K562 (cell line): Measurements from ENCODE around the gene CPNE9. TPM values are rescaled to one million over a fixed set of nuclear protein-coding genes. Genes with fewer than 3 reads are reported as not detected.

Experiments used
- KHSRP ChIP-seq: fragments of 450-650 bp; IDR thresholded peaks from 2 replicates; pipeline ENCODE4 v1.6.1; 2017
- PHB ChIP-seq: fragments of 250-450 bp; sonication (Bioruptor Pico); IDR thresholded peaks from 2 replicates; pipeline ENCODE4 v1.5.0; 2021
- PRMT5 ChIP-seq: sonication (generic); formaldehyde crosslinking; IDR thresholded peaks from 2 replicates; pipeline ENCODE4 v1.5.0; 2020; ENCODE audit warnings: missing genetic modification reagents
- ZBTB7A ChIP-seq: IDR thresholded peaks from 2 replicates; pipeline ENCODE4 v1.6.1; 2011; ENCODE audit warnings: low read depth, mild to moderate bottlenecking, low read length, moderate library complexity, borderline replicate concordance; ENCODE audit not compliant: control insufficient read depth
- polyA plus RNA-seq, 8 experiments: library from polyadenylated mRNA; depleted of rRNA in 4 of 8; stranded (reverse) in 5 of 8; unstranded in 3 of 8; fragments of >200 nt; fragmentation: Nextera tagmentation in 2 of 8; fragmentation: Illumina TruSeq in 1 of 8; extraction: Ambion mirVana in 2 of 8; extraction: Trizol in 1 of 8; gene quantifications; 2 replicates each; pipeline versions ENCODE4 v1.2.1 to v1.2.3, GENCODE V29; 2011 to 2014; ENCODE audit warnings: inconsistent platforms in 1 of 8, missing spikeins in 1 of 8
- total RNA-seq, 7 experiments: library from RNA; depleted of rRNA in 6 of 7; stranded (reverse); fragments of >200 nt in 6 of 7; fragmentation: Illumina TruSeq in 2 of 7; extraction: Trizol in 2 of 7; gene quantifications; 2 replicates each; pipeline versions ENCODE4 v1.2.1 to v1.2.3, GENCODE V29; 2011 to 2021; ENCODE audit warnings: low replicate concordance in 1 of 7
- TF ChIP-seq, protein P1 (sequence below): fragments of 200-600 bp; sonication (generic); IDR thresholded peaks from one replicate; pipeline ENCODE4 v1.6.1; 2012; ENCODE audit warnings: mild to moderate bottlenecking, low read depth, low read length, inconsistent platforms
- TF ChIP-seq, protein P2 (sequence below): fragments of 450-650 bp; IDR thresholded peaks from 2 replicates; pipeline ENCODE4 v1.6.1; 2017; ENCODE audit warnings: antibody characterized with exemption, mild to moderate bottlenecking
- TF ChIP-seq, protein P3 (sequence below), 2 experiments: IDR thresholded peaks in 1 of 2; conservative IDR thresholded peaks in 1 of 2; 2 replicates each; pipeline ENCODE4 v1.6.1; 2016; ENCODE audit warnings: low read depth in 2 of 2, mild to moderate bottlenecking in 1 of 2, missing compliant biosample characterization in 1 of 2, missing genetic modification characterization in 1 of 2, moderate library complexity in 1 of 2

Gene CPNE9
- total and polyA plus RNA-seq, 9 of the 15 experiments (the other 6 are each of a cell fraction or from before 2014, with no cell fraction given), result 0.22 to 0.56 (median 0.29) TPM; not detected in 3

DNA sequence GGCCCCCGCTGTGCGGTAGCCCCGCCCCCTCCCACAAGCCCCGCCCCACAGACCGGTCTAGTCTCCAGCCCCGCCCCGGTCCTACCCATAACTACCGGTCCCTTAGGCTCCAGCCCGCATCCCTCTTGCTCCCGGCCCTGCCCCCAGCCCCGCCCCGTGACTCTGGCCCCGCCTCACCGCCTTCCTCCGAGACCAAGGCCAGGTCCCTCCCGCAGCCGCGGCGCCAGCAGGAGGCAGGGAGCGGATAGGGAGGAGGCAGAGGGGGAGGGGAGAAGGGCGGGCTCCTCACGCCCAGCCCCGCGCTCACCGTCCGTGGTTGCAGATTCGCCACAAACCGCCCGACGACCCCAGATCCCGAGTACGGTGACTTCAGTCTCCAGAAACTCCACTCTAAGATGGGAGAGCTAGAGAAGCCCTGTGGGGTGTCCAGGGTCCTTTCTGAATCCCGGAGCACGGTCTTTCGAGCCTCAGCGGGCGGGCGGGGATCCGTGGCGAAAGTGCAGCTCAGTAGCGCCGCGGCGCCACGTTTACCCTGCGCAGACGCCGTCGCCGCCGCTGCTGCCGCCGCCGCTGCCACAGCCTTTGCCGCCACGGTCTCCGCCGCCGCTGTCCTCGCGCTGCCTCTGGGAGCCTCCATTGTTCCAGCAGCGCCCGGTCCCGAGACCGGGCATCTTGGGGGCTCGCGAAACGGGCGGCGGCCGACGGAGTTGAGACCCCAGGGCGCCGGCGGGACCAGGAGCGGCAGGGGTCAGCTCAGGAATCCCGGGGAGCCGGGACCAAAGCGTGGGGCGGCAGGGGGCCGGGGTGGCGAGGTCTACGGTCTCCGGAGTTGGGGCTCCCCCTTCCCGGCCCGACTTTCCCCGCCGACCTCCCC lies 27.8 kb downstream of the CPNE9 start, which contains the start of gene BRPF1 (continued):
- TF ChIP-seq, protein P1, sequence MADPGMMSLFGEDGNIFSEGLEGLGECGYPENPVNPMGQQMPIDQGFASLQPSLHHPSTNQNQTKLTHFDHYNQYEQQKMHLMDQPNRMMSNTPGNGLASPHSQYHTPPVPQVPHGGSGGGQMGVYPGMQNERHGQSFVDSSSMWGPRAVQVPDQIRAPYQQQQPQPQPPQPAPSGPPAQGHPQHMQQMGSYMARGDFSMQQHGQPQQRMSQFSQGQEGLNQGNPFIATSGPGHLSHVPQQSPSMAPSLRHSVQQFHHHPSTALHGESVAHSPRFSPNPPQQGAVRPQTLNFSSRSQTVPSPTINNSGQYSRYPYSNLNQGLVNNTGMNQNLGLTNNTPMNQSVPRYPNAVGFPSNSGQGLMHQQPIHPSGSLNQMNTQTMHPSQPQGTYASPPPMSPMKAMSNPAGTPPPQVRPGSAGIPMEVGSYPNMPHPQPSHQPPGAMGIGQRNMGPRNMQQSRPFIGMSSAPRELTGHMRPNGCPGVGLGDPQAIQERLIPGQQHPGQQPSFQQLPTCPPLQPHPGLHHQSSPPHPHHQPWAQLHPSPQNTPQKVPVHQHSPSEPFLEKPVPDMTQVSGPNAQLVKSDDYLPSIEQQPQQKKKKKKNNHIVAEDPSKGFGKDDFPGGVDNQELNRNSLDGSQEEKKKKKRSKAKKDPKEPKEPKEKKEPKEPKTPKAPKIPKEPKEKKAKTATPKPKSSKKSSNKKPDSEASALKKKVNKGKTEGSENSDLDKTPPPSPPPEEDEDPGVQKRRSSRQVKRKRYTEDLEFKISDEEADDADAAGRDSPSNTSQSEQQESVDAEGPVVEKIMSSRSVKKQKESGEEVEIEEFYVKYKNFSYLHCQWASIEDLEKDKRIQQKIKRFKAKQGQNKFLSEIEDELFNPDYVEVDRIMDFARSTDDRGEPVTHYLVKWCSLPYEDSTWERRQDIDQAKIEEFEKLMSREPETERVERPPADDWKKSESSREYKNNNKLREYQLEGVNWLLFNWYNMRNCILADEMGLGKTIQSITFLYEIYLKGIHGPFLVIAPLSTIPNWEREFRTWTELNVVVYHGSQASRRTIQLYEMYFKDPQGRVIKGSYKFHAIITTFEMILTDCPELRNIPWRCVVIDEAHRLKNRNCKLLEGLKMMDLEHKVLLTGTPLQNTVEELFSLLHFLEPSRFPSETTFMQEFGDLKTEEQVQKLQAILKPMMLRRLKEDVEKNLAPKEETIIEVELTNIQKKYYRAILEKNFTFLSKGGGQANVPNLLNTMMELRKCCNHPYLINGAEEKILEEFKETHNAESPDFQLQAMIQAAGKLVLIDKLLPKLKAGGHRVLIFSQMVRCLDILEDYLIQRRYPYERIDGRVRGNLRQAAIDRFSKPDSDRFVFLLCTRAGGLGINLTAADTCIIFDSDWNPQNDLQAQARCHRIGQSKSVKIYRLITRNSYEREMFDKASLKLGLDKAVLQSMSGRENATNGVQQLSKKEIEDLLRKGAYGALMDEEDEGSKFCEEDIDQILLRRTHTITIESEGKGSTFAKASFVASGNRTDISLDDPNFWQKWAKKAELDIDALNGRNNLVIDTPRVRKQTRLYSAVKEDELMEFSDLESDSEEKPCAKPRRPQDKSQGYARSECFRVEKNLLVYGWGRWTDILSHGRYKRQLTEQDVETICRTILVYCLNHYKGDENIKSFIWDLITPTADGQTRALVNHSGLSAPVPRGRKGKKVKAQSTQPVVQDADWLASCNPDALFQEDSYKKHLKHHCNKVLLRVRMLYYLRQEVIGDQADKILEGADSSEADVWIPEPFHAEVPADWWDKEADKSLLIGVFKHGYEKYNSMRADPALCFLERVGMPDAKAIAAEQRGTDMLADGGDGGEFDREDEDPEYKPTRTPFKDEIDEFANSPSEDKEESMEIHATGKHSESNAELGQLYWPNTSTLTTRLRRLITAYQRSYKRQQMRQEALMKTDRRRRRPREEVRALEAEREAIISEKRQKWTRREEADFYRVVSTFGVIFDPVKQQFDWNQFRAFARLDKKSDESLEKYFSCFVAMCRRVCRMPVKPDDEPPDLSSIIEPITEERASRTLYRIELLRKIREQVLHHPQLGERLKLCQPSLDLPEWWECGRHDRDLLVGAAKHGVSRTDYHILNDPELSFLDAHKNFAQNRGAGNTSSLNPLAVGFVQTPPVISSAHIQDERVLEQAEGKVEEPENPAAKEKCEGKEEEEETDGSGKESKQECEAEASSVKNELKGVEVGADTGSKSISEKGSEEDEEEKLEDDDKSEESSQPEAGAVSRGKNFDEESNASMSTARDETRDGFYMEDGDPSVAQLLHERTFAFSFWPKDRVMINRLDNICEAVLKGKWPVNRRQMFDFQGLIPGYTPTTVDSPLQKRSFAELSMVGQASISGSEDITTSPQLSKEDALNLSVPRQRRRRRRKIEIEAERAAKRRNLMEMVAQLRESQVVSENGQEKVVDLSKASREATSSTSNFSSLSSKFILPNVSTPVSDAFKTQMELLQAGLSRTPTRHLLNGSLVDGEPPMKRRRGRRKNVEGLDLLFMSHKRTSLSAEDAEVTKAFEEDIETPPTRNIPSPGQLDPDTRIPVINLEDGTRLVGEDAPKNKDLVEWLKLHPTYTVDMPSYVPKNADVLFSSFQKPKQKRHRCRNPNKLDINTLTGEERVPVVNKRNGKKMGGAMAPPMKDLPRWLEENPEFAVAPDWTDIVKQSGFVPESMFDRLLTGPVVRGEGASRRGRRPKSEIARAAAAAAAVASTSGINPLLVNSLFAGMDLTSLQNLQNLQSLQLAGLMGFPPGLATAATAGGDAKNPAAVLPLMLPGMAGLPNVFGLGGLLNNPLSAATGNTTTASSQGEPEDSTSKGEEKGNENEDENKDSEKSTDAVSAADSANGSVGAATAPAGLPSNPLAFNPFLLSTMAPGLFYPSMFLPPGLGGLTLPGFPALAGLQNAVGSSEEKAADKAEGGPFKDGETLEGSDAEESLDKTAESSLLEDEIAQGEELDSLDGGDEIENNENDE, result no peak
- TF ChIP-seq PRMT5, result 0 out of 2 replicates have a peak, but pooled peaks have one; percentile 18
- peak; percentile 51; the same call in 1 of the 2 replicates for TF ChIP-seq PHB (CRISPR knock-in tag)
- TF ChIP-seq KHSRP, result no peak
- peak; percentile 60; the same call in 1 of the 2 replicates for TF ChIP-seq ZBTB7A
- TF ChIP-seq, protein P2, sequence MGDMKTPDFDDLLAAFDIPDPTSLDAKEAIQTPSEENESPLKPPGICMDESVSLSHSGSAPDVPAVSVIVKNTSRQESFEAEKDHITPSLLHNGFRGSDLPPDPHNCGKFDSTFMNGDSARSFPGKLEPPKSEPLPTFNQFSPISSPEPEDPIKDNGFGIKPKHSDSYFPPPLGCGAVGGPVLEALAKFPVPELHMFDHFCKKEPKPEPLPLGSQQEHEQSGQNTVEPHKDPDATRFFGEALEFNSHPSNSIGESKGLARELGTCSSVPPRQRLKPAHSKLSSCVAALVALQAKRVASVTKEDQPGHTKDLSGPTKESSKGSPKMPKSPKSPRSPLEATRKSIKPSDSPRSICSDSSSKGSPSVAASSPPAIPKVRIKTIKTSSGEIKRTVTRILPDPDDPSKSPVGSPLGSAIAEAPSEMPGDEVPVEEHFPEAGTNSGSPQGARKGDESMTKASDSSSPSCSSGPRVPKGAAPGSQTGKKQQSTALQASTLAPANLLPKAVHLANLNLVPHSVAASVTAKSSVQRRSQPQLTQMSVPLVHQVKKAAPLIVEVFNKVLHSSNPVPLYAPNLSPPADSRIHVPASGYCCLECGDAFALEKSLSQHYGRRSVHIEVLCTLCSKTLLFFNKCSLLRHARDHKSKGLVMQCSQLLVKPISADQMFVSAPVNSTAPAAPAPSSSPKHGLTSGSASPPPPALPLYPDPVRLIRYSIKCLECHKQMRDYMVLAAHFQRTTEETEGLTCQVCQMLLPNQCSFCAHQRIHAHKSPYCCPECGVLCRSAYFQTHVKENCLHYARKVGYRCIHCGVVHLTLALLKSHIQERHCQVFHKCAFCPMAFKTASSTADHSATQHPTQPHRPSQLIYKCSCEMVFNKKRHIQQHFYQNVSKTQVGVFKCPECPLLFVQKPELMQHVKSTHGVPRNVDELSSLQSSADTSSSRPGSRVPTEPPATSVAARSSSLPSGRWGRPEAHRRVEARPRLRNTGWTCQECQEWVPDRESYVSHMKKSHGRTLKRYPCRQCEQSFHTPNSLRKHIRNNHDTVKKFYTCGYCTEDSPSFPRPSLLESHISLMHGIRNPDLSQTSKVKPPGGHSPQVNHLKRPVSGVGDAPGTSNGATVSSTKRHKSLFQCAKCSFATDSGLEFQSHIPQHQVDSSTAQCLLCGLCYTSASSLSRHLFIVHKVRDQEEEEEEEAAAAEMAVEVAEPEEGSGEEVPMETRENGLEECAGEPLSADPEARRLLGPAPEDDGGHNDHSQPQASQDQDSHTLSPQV, result no peak
- TF ChIP-seq, protein P3, sequence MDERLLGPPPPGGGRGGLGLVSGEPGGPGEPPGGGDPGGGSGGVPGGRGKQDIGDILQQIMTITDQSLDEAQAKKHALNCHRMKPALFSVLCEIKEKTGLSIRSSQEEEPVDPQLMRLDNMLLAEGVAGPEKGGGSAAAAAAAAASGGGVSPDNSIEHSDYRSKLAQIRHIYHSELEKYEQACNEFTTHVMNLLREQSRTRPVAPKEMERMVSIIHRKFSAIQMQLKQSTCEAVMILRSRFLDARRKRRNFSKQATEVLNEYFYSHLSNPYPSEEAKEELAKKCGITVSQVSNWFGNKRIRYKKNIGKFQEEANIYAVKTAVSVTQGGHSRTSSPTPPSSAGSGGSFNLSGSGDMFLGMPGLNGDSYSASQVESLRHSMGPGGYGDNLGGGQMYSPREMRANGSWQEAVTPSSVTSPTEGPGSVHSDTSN (CRISPR knock-in tag; IDR thresholded peaks at IDR 0.05; ENCODE audit: low read depth), result no peak
- TF ChIP-seq, protein P3 (tag; conservative IDR thresholded peaks at IDR 0.05; ENCODE audit: low read depth), result no peak
